Type B pancreatic cell (in vitro differentiated cells): ENCODE measurements around the gene ABCA3. TPM values are rescaled to one million over a fixed set of nuclear protein-coding genes. Genes with fewer than 3 reads are reported as not detected.
A peak's percentile ranks its signal among the peaks of the same experiment; 100 is the strongest.

Experiments used
- DNase-seq: peaks from one replicate; pipeline ENCODE4 v3.0.0; 2021; ENCODE audit warnings: mixed read lengths; ENCODE audit not compliant: unreplicated experiment; ENCODE audit errors: extremely low spot score
- H3K27ac Mint-ChIP-seq: 2 replicates; pipeline ENCODE4 v1.8.0; 2021; ENCODE audit warnings: mild to moderate bottlenecking, mixed read lengths
- H3K27me3 Mint-ChIP-seq: 2 replicates; pipeline ENCODE4 v1.8.0; 2021; ENCODE audit warnings: mixed read lengths
- H3K36me3 Mint-ChIP-seq: 2 replicates; pipeline ENCODE4 v1.8.0; 2021; ENCODE audit warnings: mixed read lengths
- H3K4me1 Mint-ChIP-seq: one replicate; pipeline ENCODE4 v1.8.0; 2021; ENCODE audit warnings: mixed read lengths; ENCODE audit not compliant: unreplicated experiment
- H3K4me3 Mint-ChIP-seq: 2 replicates; pipeline ENCODE4 v1.8.0; 2021; ENCODE audit warnings: mild to moderate bottlenecking, mixed read lengths
- H3K9me3 Mint-ChIP-seq: 2 replicates; pipeline ENCODE4 v1.8.0; 2021; ENCODE audit warnings: mixed read lengths
- total RNA-seq: library from RNA; stranded (reverse); gene quantifications from 2 replicates; pipeline ENCODE4 v1.2.1, GENCODE V29; 2021; ENCODE audit warnings: low replicate concordance
- TF ChIP-seq, protein P1 (sequence below): fragments of 200-600 bp; sonication (generic); conservative IDR thresholded peaks from 2 replicates; pipeline ENCODE4 v1.5.0; 2021; ENCODE audit warnings: antibody characterized with exemption, mild to moderate bottlenecking

The ABCA3 gene
- total RNA-seq, 1 donor from 2014 or later: 10.5 TPM

GRCh38 chr16:2275476-2276367 is 64.8 kb downstream of the ABCA3 start:
- no peaks in the 10 kb centered on the region for H3K9me3 Mint-ChIP-seq
- DNase-seq: no peak
- no peaks in the 10 kb centered on the region for H3K36me3 Mint-ChIP-seq
- H3K27me3 Mint-ChIP-seq: no peaks in the 10 kb centered on the region
- TF ChIP-seq, protein P1, sequence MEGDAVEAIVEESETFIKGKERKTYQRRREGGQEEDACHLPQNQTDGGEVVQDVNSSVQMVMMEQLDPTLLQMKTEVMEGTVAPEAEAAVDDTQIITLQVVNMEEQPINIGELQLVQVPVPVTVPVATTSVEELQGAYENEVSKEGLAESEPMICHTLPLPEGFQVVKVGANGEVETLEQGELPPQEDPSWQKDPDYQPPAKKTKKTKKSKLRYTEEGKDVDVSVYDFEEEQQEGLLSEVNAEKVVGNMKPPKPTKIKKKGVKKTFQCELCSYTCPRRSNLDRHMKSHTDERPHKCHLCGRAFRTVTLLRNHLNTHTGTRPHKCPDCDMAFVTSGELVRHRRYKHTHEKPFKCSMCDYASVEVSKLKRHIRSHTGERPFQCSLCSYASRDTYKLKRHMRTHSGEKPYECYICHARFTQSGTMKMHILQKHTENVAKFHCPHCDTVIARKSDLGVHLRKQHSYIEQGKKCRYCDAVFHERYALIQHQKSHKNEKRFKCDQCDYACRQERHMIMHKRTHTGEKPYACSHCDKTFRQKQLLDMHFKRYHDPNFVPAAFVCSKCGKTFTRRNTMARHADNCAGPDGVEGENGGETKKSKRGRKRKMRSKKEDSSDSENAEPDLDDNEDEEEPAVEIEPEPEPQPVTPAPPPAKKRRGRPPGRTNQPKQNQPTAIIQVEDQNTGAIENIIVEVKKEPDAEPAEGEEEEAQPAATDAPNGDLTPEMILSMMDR: no peak
- H3K4me3 Mint-ChIP-seq: no peak overlapping the region
- no peak overlapping the region for H3K27ac Mint-ChIP-seq
- H3K4me1 Mint-ChIP-seq: no peaks in the 10 kb centered on the region

- peaks cover 5% of the 10 kb centered on the region for H3K4me1 Mint-ChIP-seq
- no peak overlapping the region for H3K4me3 Mint-ChIP-seq
- no peaks in the 10 kb centered on the region for H3K27me3 Mint-ChIP-seq
- no peak for DNase-seq
- no peak overlapping the region for H3K27ac Mint-ChIP-seq
- no peaks in the 10 kb centered on the region for H3K9me3 Mint-ChIP-seq
- TF ChIP-seq, protein P1: no peak
- no peaks in the 10 kb centered on the region for H3K36me3 Mint-ChIP-seq
Observed at GRCh38 chr16:2273931-2274330, 66.6 kb downstream of the ABCA3 start.

DNA sequence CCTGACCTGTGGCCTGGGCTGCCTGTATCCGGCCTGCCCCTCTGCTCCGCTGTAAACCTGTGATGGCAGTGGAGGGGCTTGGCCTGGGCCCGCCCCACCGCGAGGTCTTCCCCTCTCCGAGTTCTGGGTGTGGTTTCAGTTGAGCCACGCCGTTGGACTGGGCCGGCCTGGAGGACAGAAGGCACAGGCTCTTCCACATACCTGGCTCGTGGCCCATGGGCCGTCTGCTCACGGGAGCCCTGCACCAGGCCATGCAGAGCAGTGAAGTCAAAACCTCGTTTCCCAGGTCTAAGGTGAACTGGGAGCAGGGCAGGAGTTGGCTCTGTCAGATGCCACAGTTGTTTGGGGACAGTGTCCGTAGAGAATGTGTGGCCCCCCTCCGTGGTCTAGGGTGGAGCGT is 67.0 kb downstream of the ABCA3 start:
- Mint-ChIP-seq H3K4me1 (peaks cover 5% of the 10 kb centered on the region), H3K36me3 (no peaks in the 10 kb centered on the region), H3K27me3 (no peaks in the 10 kb centered on the region), H3K9me3 (no peaks in the 10 kb centered on the region), H3K4me3 (no peak overlapping the region), H3K27ac (no peak overlapping the region)
- DNase-seq: no peak
- TF ChIP-seq, protein P1: no peak

DNA sequence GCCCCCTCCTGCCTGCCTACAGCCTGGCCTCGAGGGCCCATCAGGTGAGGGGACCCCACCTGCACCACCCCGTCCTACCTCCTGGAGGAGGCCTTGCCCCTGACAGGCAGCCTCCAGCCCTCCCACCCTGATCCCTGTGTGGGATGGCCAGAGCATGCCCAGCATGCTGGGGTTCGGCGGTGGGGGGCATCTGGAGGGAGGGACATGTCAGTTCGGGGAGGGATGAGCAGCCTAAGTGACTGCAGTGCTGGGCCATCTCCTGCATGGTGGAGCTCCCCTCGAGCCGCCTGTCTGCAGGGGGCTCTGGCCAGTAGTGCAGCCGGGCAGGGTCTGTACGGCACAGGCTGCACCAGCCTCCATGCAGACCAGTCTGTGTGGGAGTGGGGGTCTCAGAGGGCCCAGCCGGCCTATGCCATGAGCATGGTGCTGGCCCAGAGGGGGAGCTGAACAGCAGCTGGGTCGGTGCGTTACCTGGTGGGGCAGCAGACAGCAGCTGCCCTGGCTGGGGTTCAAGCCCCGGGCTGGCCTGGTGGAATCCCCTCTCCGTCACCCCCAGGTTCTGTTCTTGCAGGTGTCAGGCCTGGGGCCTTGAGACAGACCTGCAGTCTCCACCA is 68.6 kb downstream of the ABCA3 start:
- Mint-ChIP-seq H3K9me3 (no peaks in the 10 kb centered on the region), H3K27me3 (no peaks in the 10 kb centered on the region), H3K4me1 (peaks cover 6% of the 10 kb centered on the region), H3K27ac (no peak overlapping the region), H3K36me3 (peaks cover under 1% of the 10 kb centered on the region), H3K4me3 (no peak overlapping the region)
- DNase-seq: no peak
- TF ChIP-seq, protein P1: no peak

- peaks cover 5% of the 10 kb centered on the region for H3K36me3 Mint-ChIP-seq
- peaks cover 16% of the 10 kb centered on the region for H3K4me1 Mint-ChIP-seq
- no peaks in the 10 kb centered on the region for H3K27me3 Mint-ChIP-seq
- H3K9me3 Mint-ChIP-seq: no peaks in the 10 kb centered on the region
- TF ChIP-seq, protein P1: no peak
- no peak for DNase-seq
- H3K27ac Mint-ChIP-seq: no peak overlapping the region
- H3K4me3 Mint-ChIP-seq: peak overlapping the region; percentile 59
Observed at GRCh38 chr16:2270588-2271470, 69.7 kb downstream of the ABCA3 start.
